IMR-90 (cell line): ENCODE results near the gene ANKRD13D. TPM values are rescaled to one million over a fixed set of nuclear protein-coding genes. Genes with fewer than 3 reads are reported as not detected.

Experiments
- ATAC-seq: fragments of 200-7000 bp; cut with Tn5 transposase; 2 replicates; pipeline ENCODE4 v1.9.1; 2020; ENCODE audit warnings: low read depth, mild to moderate bottlenecking, moderate library complexity
- BruUV-seq: library from RNA; stranded (reverse); fragments of 400-500 nt; replicated peaks from 2 replicates; lab custom pipeline; 2021; lab: Mats Ljungman, UMichigan
- CTCF ChIA-PET: fragments of 300-600 bp; formaldehyde crosslinking; extraction: SDS; loops from one replicate; lab custom pipeline; 2021; ENCODE audit warnings: antibody characterized with exemption; lab: Yijun Ruan, JAX
- POLR2A ChIA-PET: fragments of 300-600 bp; sonication (Branson Sonifier 250); formaldehyde crosslinking; loops from one replicate; lab custom pipeline; 2022; ENCODE audit warnings: antibody characterized with exemption; ENCODE audit not compliant: unreplicated experiment; lab: Charles Lee
- DNase-seq: peaks from one replicate; pipeline ENCODE4 v3.0.0; 2013
- H2AFZ ChIP-seq: replicated peaks from 2 replicates; pipeline ENCODE3; 2013; ENCODE audit warnings: low read length, mild to moderate bottlenecking; ENCODE audit not compliant: poor library complexity
- H2AK5ac ChIP-seq: 2 replicates; pipeline ENCODE4 v1.6.1; 2013; ENCODE audit warnings: low read depth, low read length, inconsistent platforms
- H2AK9ac ChIP-seq: replicated peaks from 2 replicates; pipeline ENCODE3; 2013; ENCODE audit warnings: mild to moderate bottlenecking, low read depth, low read length, moderate library complexity; ENCODE audit not compliant: poor library complexity
- H2BK120ac ChIP-seq: 2 replicates; pipeline ENCODE4 v1.6.1; 2013; ENCODE audit warnings: low read depth, low read length, inconsistent platforms
- H2BK15ac ChIP-seq: 3 replicates; pipeline ENCODE4 v1.6.1; 2013; ENCODE audit warnings: low read depth, low read length, inconsistent platforms
- H2BK20ac ChIP-seq: 2 replicates; pipeline ENCODE4 v1.6.1; 2013; ENCODE audit warnings: low read depth, mild to moderate bottlenecking, inconsistent platforms, low read length, moderate library complexity
- H2BK5ac ChIP-seq: 2 replicates; pipeline ENCODE4 v1.6.1; 2013; ENCODE audit warnings: mild to moderate bottlenecking, low read depth, low read length, inconsistent platforms; ENCODE audit not compliant: poor library complexity, severe bottlenecking
- H3K14ac ChIP-seq: replicated peaks from 2 replicates; pipeline ENCODE4 v1.6.1; 2013; ENCODE audit warnings: low read depth, low read length, inconsistent platforms
- H3K18ac ChIP-seq: 2 replicates; pipeline ENCODE4 v1.6.1; 2013; ENCODE audit warnings: low read depth, low read length, control low read depth
- H3K23ac ChIP-seq: 2 replicates; pipeline ENCODE4 v1.6.1; 2013; ENCODE audit warnings: low read depth, low read length, inconsistent platforms
- H3K27ac ChIP-seq: 2 replicates; pipeline ENCODE4 v1.5.1; 2013; ENCODE audit warnings: mild to moderate bottlenecking, control low read depth, low read length; ENCODE audit not compliant: insufficient read depth
- H3K27me3 ChIP-seq: 2 replicates; pipeline ENCODE4 v1.6.1; 2013; ENCODE audit warnings: low read length; ENCODE audit not compliant: control insufficient read depth, insufficient read depth
- H3K36me3 ChIP-seq: 2 replicates; pipeline ENCODE4 v1.6.1; 2013; ENCODE audit warnings: low read length, mixed read lengths; ENCODE audit not compliant: control insufficient read depth, insufficient read depth
- H3K4ac ChIP-seq: 2 replicates; pipeline ENCODE4 v1.6.1; 2013; ENCODE audit warnings: low read depth, low read length, inconsistent platforms
- H3K4me1 ChIP-seq: 2 replicates; pipeline ENCODE4 v1.6.1; 2013; ENCODE audit warnings: low read length, mixed read lengths; ENCODE audit not compliant: control insufficient read depth, insufficient read depth
- H3K4me2 ChIP-seq: 2 replicates; pipeline ENCODE4 v1.6.1; 2013; ENCODE audit warnings: low read depth, mild to moderate bottlenecking, control low read depth, low read length, moderate library complexity
- H3K4me3 ChIP-seq: 2 replicates; pipeline ENCODE4 v1.5.1; 2013; ENCODE audit warnings: low read depth, mild to moderate bottlenecking, control low read depth, low read length, moderate library complexity; ENCODE audit not compliant: insufficient read depth
- H3K56ac ChIP-seq: 2 replicates; pipeline ENCODE4 v1.6.1; 2013; ENCODE audit warnings: low read length, inconsistent platforms; ENCODE audit not compliant: insufficient read depth; ENCODE audit errors: extremely low read depth
- H3K79me1 ChIP-seq, 2 experiments: 2 replicates each; pipeline ENCODE4 v1.6.1; 2013; ENCODE audit warnings: low read length in 2 of 2, inconsistent platforms in 1 of 2, low read depth in 1 of 2
- H3K9ac ChIP-seq: 2 replicates; pipeline ENCODE4 v1.6.1; 2013; ENCODE audit warnings: low read depth, low read length, control low read depth
- H3K9me1 ChIP-seq: 2 replicates; pipeline ENCODE4 v1.6.1; 2013; ENCODE audit warnings: low read length, inconsistent platforms; ENCODE audit not compliant: insufficient read depth
- H3K9me3 ChIP-seq: 2 replicates; pipeline ENCODE4 v1.6.1; 2013; ENCODE audit warnings: low read length; ENCODE audit not compliant: control insufficient read depth, insufficient read depth
- H4K20me1 ChIP-seq: 2 replicates; pipeline ENCODE4 v1.6.1; 2013; ENCODE audit warnings: low read length, inconsistent platforms; ENCODE audit not compliant: insufficient read depth
- H4K5ac ChIP-seq: 2 replicates; pipeline ENCODE4 v1.6.1; 2013; ENCODE audit warnings: mild to moderate bottlenecking, low read depth, low read length, control low read depth
- H4K8ac ChIP-seq, 2 experiments: 2 replicates each; pipeline ENCODE4 v1.6.1; 2013; ENCODE audit warnings: low read depth in 2 of 2, low read length in 2 of 2, control low read depth in 1 of 2, inconsistent platforms in 1 of 2
- H4K91ac ChIP-seq: 2 replicates; pipeline ENCODE4 v1.6.1; 2013; ENCODE audit warnings: low read depth, low read length, inconsistent platforms; ENCODE audit not compliant: insufficient read depth
- CEBPB ChIP-seq: IDR thresholded peaks from 2 replicates; pipeline ENCODE4 v1.6.1; 2012; ENCODE audit warnings: low read depth, low read length, improper control_type of control experiment
- CTCF ChIP-seq: conservative IDR thresholded peaks from 2 replicates; pipeline ENCODE4 v1.5.1; 2012; ENCODE audit warnings: mild to moderate bottlenecking, low read depth, low read length, improper control_type of control experiment
- MAFK ChIP-seq: IDR thresholded peaks from 2 replicates; pipeline ENCODE4 v1.6.1; 2012; ENCODE audit warnings: low read depth, low read length, improper control_type of control experiment
- RAD21 ChIP-seq: IDR thresholded peaks from 2 replicates; pipeline ENCODE4 v1.6.1; 2012; ENCODE audit warnings: low read length, improper control_type of control experiment
- SMC3 ChIP-seq: fragments of 150-350 bp; IDR thresholded peaks from 2 replicates; pipeline ENCODE4 v1.6.1; 2016; ENCODE audit warnings: low read depth, mild to moderate bottlenecking, antibody characterized with exemption, low read length, moderate library complexity
- WGBS, 2 experiments: methylation state at CpG; one replicate each; pipeline versions ENCODE4 v1.1.5 to v1.1.7; 2013; ENCODE audit warnings: missing lambda C conversion rate in 2 of 2; ENCODE audit not compliant: insufficient read length in 1 of 2; ENCODE audit errors: extremely low coverage in 2 of 2; 5-methylcytosine and 5-hydroxymethylcytosine counted together
- dilution Hi-C: fragments of 300-500 bp; cut with HindIII; formaldehyde crosslinking; loops from one replicate; pipeline ENCODE4 v1.14.3; 2018; ENCODE audit warnings: low sequenced_read_pairs; ENCODE audit not compliant: unreplicated experiment
- in situ Hi-C: fragments of 300-500 bp; cut with MboI; formaldehyde crosslinking; loops from 3 replicates; pipeline ENCODE4 v1.14.3; 2019; ENCODE audit warnings: low sequenced_read_pairs, inconsistent platforms, mixed read lengths
- intact Hi-C: fragments of 100-400 bp; cut with micrococcal nuclease; formaldehyde crosslinking; loops from 2 replicates; pipeline ENCODE4 v1.10.0; 2022
- polyA plus RNA-seq, 3 experiments: library from polyadenylated mRNA; depleted of rRNA; stranded (reverse); fragments of >200 nt; gene quantifications; 2 replicates each; pipeline ENCODE4 v1.2.3, GENCODE V29; 2012; ENCODE audit warnings: low replicate concordance in 1 of 3
- total RNA-seq: library from RNA; depleted of rRNA; stranded (reverse); fragments of >200 nt; gene quantifications from 2 replicates; pipeline ENCODE4 v1.2.3, GENCODE V29; 2012

The ANKRD13D gene
- total and polyA plus RNA-seq, 2 of the 4 experiments (the other 2 are of a cell fraction), result 7.3 to 38.4 TPM

GRCh38 chr11:67345920-67346819 lies 57.1 kb downstream of the ANKRD13D start:
- Histone ChIP-seq H3K4me3 (no peak overlapping the region), H2BK15ac (no peak overlapping the region), H3K4ac (no peak overlapping the region), H2BK120ac (no peak overlapping the region), H3K4me2 (no peak overlapping the region), H4K91ac (no peak overlapping the region), H3K18ac (no peak overlapping the region), H3K56ac (no peak overlapping the region), H3K9me3 (peaks cover 2% of the 10 kb centered on the region; the same call in 1 of the 2 replicates), H3K79me1 (peaks cover 0 to 3% of the 10 kb centered on the region in 2 experiments; a peak in 2 of 4 replicates), H3K9ac (no peak overlapping the region), H3K23ac (no peak overlapping the region), H2AK5ac (no peak overlapping the region), H3K36me3 (no peaks in the 10 kb centered on the region), H4K20me1 (peaks cover 3% of the 10 kb centered on the region; the same call in 1 of the 2 replicates), H4K8ac (no peak overlapping the region), H4K5ac (no peak overlapping the region), H3K27ac (no peak overlapping the region), H2AFZ (no peak overlapping the region), H2AK9ac (no peak overlapping the region), H3K9me1 (no peaks in the 10 kb centered on the region), H2BK20ac (no peak overlapping the region), H3K27me3 (no peaks in the 10 kb centered on the region), H3K14ac (no peak overlapping the region), H3K4me1 (peaks cover 2% of the 10 kb centered on the region), H2BK5ac (no peak overlapping the region)
- ChIA-PET POLR2A (no interaction called here), CTCF (interaction anchor here (0.6 to 1.6 kb wide), 9 partner anchors 9 to 57 kb away, joined by 3 to 14 read pairs (median 4); no protein-coding TSS in a partner anchor)
- peak; percentile 58 for DNase-seq
- BruUV-seq, result no TSS peak
- in situ Hi-C loops, result no loop called here
- WGBS, 2 experiments, result 63% methylated on average over 3 of the region's 7 CpGs; no CpG with 5 or more reads in 1 of the 2 experiments
- intact Hi-C loops, result loop anchor here (1.0 to 2.0 kb wide), 2 partner anchors 36 to 161 kb away; no protein-coding TSS in a partner anchor
- peak; percentile 67 for ATAC-seq
- peak; percentile 64 for TF ChIP-seq RAD21
- peak; percentile 76 for TF ChIP-seq CTCF
- no peak for TF ChIP-seq MAFK
- peak; percentile 21; the same call in 1 of the 2 replicates for TF ChIP-seq CEBPB
- peak; percentile 59; the same call in 1 of the 2 replicates for TF ChIP-seq SMC3
- dilution Hi-C loops, result no loop called here
